Skeletal muscle tissue (tissue), 4 donors: ENCODE results near the gene ATXN7L1. TPM values are rescaled to one million over a fixed set of nuclear protein-coding genes. Genes with fewer than 3 reads are reported as not detected.

ENCODE experiments used
- H3K27ac ChIP-seq: one replicate; pipeline ENCODE4 v1.7.0; 2013; ENCODE audit warnings: mild to moderate bottlenecking, low read depth, low read length, inconsistent platforms
- H3K27me3 ChIP-seq, 3 donors: one replicate each; pipeline ENCODE4 v1.7.0; 2013; ENCODE audit warnings: low read length in 3 of 3; ENCODE audit not compliant: control insufficient read depth in 3 of 3, insufficient read depth in 3 of 3
- H3K36me3 ChIP-seq, 3 donors: one replicate each; pipeline ENCODE4 v1.7.0; 2013; ENCODE audit warnings: low read length in 3 of 3; ENCODE audit not compliant: control insufficient read depth in 3 of 3, insufficient read depth in 3 of 3
- H3K4me1 ChIP-seq, 3 donors: one replicate each; pipeline ENCODE4 v1.7.0; 2013; ENCODE audit warnings: low read length in 3 of 3, mild to moderate bottlenecking in 3 of 3; ENCODE audit not compliant: control insufficient read depth in 3 of 3, insufficient read depth in 3 of 3
- H3K4me3 ChIP-seq, 3 donors: one replicate each; pipeline ENCODE4 v1.7.0; 2013; ENCODE audit warnings: low read length in 3 of 3
- H3K9ac ChIP-seq, 3 donors: one replicate each; pipeline ENCODE4 v1.7.0; 2013; ENCODE audit warnings: low read length in 3 of 3, mild to moderate bottlenecking in 3 of 3, moderate library complexity in 2 of 3, low read depth in 1 of 3
- H3K9me3 ChIP-seq, 3 donors: one replicate each; pipeline ENCODE4 v1.7.0; 2013; ENCODE audit warnings: low read length in 3 of 3; ENCODE audit not compliant: control insufficient read depth in 3 of 3
- total RNA-seq: library from RNA; depleted of rRNA; stranded (reverse); fragments of >200 nt; gene quantifications from one replicate; pipeline ENCODE4 v1.2.3, GENCODE V29; 2014
- donor health status: Osteomylitis.

ATXN7L1 gene
- total RNA-seq, 1 donor from 2014 or later, result 6.3 TPM

DNA sequence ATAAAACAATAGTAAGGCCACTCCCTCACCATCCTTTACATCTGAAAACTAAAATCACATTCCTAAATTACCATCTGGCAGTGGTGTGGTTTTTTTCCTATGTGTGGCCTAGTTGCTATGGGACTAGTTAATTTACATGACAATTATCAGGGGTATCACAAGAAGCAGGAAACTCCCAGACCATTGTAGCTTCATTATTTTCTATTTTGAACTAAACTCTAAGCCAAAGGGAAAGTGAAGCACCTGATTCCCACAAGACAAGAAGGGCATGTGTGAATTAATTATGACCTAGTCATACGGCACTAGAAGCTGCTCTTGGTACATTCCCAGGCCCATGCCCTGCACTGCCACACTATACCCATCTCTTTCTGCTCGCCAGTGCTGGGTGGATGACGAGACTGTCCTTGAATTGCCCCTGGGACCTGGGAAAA, 103.4 kb downstream of the ATXN7L1 start:
- no peaks in the 10 kb centered on the region for H3K36me3 ChIP-seq
- H3K27me3 ChIP-seq, result no peaks in the 10 kb centered on the region
- no peaks in the 10 kb centered on the region for H3K9me3 ChIP-seq
- no peak overlapping the region for H3K9ac ChIP-seq
- H3K4me1 ChIP-seq, result peaks cover 30 to 38% (median 31%) of the 10 kb centered on the region in 3 donors
- no peak overlapping the region for H3K27ac ChIP-seq
- no peak overlapping the region for H3K4me3 ChIP-seq

DNA sequence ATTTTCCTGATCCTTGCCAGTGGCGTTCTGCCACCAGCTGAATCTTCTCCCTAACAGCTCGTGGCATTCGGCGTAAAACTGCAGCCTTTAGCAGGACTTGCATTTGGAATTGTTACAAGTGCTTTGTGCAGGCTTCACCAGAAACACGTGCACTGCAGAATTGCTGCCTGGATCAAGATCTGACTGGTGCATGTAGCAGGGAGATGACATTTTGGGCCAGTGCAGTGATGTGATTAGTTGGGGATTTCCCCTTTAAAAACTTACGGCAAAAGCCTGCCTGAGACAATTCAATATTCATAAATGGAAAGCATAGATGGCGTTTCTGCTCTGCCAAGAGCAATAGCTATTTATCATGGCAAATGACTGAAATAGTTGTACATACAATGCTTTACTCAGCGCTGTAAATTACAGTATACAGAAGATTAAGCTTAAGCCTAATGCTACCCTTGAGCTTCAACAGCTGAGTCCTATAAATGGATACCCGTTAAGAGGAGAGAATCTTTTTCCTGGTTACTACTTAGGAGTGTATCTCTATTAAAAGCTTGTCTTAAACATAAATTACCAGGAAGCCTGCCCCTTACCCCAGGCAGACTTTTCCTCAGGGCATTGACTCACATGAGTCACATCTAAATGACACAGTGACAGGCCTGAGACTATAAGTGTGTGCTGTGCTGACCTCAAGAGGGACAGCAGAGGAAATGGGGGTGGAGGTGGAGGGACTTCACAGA, 106.3 kb downstream of the ATXN7L1 start:
- H3K9me3 ChIP-seq, result no peaks in the 10 kb centered on the region
- no peak overlapping the region for H3K9ac ChIP-seq
- no peaks in the 10 kb centered on the region for H3K27me3 ChIP-seq
- peaks cover 9 to 12% (median 11%) of the 10 kb centered on the region in 3 donors for H3K4me1 ChIP-seq
- H3K4me3 ChIP-seq, result no peak overlapping the region
- no peak overlapping the region for H3K27ac ChIP-seq
- no peaks in the 10 kb centered on the region for H3K36me3 ChIP-seq

DNA sequence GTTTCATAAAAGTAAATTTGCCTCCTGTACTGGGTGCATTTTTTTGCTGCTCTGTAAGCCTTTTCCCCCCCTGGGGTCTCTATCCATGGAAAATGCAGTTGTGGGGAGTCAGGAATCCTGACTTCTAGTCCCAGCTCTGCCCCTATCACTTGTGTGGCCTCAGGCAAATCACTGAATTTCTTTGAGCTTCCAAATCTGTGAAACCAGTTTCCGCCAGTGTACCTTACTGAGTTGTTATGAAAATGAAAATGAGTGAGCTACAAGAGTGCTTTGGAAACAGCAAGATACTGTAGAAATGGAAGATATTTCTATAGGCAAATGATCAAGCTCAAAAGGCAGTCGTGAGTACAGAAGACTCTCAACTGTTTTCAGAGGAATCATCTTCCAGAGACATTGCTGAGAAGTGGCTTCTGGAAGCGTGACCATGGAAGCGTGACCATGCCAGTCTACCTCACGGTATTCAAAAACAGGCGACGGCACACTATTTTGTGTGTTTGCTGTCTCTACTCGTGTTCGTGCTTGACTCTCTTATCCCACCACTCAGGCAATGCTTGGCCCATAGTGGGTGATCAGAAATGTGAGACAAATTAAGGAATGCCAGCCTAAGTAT, 107.4 kb downstream of the ATXN7L1 start:
- Histone ChIP-seq H3K36me3 (no peaks in the 10 kb centered on the region), H3K27ac (no peak overlapping the region), H3K4me1 (peaks cover 7 to 11% (median 11%) of the 10 kb centered on the region in 3 donors), H3K9me3 (no peaks in the 10 kb centered on the region), H3K9ac (no peak overlapping the region), H3K4me3 (no peak overlapping the region), H3K27me3 (no peaks in the 10 kb centered on the region)

DNA sequence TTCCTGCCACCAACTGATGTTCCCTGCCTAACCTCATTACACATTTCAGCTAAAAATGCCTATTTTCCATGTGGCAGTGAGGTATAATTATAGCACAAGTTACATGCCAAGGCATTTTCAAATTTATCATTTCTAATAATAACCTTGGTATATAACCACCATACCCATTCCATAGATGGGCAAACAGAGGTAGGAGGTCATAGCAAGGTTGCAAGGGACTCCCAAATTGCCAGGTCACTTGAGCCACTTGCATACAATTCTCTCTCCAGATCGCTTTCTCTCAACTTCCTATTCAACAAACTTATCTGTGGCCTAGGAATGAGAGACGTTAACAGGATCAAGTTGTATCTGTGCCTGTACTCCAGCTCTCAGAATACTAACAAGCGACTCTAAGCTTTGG, 108.3 kb downstream of the ATXN7L1 start:
- H3K27me3 ChIP-seq, result no peaks in the 10 kb centered on the region
- no peaks in the 10 kb centered on the region for H3K9me3 ChIP-seq
- H3K9ac ChIP-seq, result no peak overlapping the region
- peaks cover 5 to 11% (median 7%) of the 10 kb centered on the region in 3 donors for H3K4me1 ChIP-seq
- H3K27ac ChIP-seq, result no peak overlapping the region
- H3K36me3 ChIP-seq, result no peaks in the 10 kb centered on the region
- no peak overlapping the region for H3K4me3 ChIP-seq

DNA sequence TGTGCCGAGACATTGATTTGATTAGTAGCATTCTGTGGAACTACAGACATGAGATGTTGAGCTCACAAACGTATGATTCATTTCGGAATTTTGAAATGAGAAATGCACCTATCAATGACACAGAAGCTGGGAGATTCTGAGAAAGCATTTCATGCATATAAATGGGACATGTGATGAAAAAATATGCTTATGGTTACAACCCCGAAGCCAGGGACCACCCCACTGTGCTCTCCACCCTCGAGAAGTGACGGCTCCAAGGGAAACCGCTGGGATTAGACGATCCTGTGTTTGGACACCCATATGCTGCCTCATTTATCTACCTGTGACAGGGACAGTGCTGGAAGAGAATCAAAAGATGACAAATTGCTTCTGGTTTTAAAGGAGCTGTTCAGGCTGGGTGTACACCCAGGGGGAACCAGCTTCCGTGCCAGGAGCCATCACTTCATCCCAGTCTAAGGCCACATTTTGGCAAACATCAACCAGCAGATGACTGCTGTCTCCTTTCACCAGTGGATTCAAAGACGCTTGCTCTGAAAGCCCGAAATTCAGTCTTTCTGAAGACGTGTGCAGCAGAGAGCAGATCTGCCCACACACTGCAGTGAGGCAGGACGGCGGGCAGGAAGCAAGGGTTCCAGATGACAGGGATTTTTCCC, 109.9 kb downstream of the ATXN7L1 start:
- no peak overlapping the region for H3K9ac ChIP-seq

DNA sequence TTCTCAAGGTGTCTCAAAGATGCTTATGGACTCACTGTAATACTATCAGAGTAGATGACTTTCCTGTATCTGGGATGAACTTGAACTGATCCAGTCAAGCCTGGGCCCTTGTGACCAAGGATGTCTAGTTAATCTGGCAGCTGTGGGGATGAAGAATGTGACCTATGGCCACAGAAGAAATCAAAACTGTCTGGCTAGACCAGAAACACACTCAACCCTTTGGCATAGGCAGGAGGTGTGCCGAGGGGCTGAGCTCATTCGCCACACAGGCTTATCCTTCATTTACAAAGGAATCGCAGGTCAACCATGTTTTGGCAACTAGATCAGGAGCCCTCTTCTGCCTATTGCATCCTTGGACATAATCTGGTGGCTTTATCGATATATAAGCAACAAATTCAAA, 110.6 kb downstream of the ATXN7L1 start:
- no peaks in the 10 kb centered on the region for H3K36me3 ChIP-seq
- H3K27ac ChIP-seq, result no peak overlapping the region
- H3K27me3 ChIP-seq, result no peaks in the 10 kb centered on the region
- H3K4me1 ChIP-seq, result peaks cover 5 to 11% (median 7%) of the 10 kb centered on the region in 3 donors
- H3K9ac ChIP-seq, result no peak overlapping the region
- H3K9me3 ChIP-seq, result no peaks in the 10 kb centered on the region
- no peak overlapping the region for H3K4me3 ChIP-seq

More for the DNA sequence above, 109.9 kb downstream of the ATXN7L1 start:
- Histone ChIP-seq H3K27me3 (no peaks in the 10 kb centered on the region), H3K4me1 (peaks cover 5 to 11% (median 7%) of the 10 kb centered on the region in 3 donors), H3K27ac (no peak overlapping the region), H3K4me3 (no peak overlapping the region), H3K36me3 (no peaks in the 10 kb centered on the region), H3K9me3 (no peaks in the 10 kb centered on the region)

DNA sequence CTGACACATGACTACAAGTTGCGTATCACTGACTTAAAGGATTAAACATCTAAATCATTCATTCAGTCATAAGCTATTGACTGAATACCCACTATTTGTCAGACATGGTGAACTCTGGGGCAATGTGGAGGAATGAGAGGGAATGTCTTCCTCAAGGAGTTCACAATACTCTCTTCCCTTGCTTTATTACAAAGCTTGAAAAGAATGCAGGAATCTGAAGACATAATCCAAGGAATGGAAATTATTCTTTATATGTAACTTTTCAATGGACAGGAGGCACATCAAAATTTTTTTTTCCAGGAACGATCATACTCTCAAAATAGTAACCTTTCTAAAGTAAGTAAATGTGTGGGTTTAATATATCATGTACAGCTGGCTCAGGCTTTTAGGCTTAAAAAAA, 111.9 kb downstream of the ATXN7L1 start:
- H3K36me3 ChIP-seq, result no peaks in the 10 kb centered on the region
- H3K27me3 ChIP-seq, result no peaks in the 10 kb centered on the region
- no peak overlapping the region for H3K4me3 ChIP-seq
- no peaks in the 10 kb centered on the region for H3K9me3 ChIP-seq
- H3K9ac ChIP-seq, result no peak overlapping the region
- peaks cover 0 to under 1% (median 0%) of the 10 kb centered on the region in 3 donors for H3K4me1 ChIP-seq
- H3K27ac ChIP-seq, result no peak overlapping the region

DNA sequence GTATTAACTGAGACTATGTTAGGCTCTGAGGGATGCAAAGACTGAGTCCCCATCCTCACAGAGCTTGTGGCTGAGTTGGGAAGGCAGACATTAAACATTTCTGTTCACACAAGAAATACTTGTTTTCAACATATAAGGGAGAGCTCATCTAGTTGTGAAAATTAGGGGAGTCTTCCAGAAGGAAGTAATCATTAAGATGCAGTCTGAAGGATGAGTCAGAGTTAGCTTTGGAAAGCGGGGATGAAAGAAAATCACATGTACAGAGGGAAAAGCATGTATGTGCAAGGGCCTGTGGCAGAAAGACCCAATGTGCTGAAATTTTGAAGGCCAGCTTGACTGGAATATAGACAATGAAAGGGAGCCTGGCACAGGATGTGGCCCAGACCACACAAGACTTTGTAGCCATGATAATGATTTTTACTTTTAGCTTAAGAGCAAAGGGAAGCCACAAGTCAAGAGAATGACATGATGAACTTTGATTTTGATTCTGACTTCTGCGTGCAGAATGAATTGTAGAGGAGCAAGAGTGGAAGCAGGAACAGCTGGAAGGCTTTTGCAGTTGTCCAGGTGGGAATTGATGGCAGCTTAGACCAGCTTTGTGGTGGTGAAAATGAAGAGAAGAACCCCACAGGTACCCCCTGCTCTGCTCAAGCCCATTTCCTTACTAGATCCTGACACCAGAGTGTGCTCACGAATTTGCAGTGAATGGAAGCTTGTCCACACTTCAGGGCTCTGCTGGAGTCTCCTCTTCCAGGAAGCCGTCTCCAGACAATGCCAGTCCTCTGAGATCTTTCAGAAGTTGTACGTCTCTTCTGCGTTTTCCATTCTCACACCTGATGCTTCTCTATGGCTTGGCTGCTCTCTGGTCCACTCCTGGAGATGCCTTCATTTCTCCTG, 115.6 kb downstream of the ATXN7L1 start:
- Histone ChIP-seq H3K9me3 (no peaks in the 10 kb centered on the region), H3K27ac (no peak overlapping the region), H3K4me1 (peaks cover 0 to 3% (median 0%) of the 10 kb centered on the region in 3 donors), H3K36me3 (no peaks in the 10 kb centered on the region), H3K4me3 (no peak overlapping the region), H3K27me3 (no peaks in the 10 kb centered on the region), H3K9ac (no peak overlapping the region)

DNA sequence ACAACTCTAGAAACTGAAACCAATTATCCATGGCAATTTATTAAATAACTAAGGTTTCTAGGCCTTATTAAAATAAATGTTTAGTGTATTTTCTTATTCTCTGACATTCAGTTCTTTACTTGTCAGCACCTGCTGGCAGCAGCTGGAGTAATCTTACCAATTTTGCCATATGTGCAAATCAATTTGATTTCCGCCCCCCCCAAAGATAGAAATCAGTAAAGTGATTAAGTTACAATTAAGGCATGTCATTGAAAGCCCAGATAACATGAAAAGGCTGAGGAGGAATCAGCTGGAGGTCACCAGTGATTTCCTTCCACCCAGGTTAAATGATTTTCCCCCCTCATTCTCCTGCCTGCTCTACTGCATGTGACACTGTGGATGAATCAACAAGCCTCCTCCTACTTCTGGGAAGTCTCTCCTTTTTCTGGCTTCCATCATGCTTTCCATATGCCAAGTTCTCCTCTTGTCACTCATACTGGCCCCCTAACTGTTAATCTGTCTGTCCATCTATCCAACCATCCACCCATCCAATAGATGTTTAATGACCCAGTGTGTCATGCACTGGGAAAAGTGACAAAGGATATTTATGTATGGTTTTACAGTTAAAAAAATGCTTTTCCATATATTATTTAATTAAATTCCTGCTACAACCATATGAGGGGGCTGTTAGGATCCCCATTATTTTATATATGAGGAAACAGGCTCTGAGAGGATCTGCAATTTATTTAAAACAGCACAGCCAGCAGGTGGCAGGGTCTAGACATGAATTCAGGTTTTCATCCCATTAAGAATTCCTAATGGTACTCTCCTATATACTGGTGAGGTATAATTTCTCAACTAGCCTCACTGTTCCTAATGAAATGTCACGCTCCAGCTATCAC, 116.5 kb downstream of the ATXN7L1 start:
- Histone ChIP-seq H3K9me3 (no peaks in the 10 kb centered on the region), H3K36me3 (no peaks in the 10 kb centered on the region), H3K27me3 (no peaks in the 10 kb centered on the region), H3K27ac (no peak overlapping the region), H3K4me1 (peaks cover 0 to 3% (median 0%) of the 10 kb centered on the region in 3 donors), H3K9ac (no peak overlapping the region), H3K4me3 (no peak overlapping the region)
